HepG2 (cell line): ENCODE data around the gene ZFAND2B. TPM values are rescaled to one million over a fixed set of nuclear protein-coding genes. Genes with fewer than 3 reads are reported as not detected.
A peak's percentile ranks its signal among the peaks of the same experiment; 100 is the strongest.

Source experiments
- AGO2 ChIP-seq: fragments of 200-400 bp; formaldehyde crosslinking; optimal IDR thresholded peaks from 2 replicates; pipeline ENCODE3; 2017; ENCODE audit warnings: mild to moderate bottlenecking, low read depth, low read length, moderate library complexity
- AKAP8 ChIP-seq: sonication (generic); formaldehyde crosslinking; IDR thresholded peaks from 2 replicates; pipeline ENCODE4 v1.5.1; 2020; ENCODE audit warnings: mild to moderate bottlenecking, missing genetic modification reagents
- ATAD3A ChIP-seq: sonication (generic); formaldehyde crosslinking; IDR thresholded peaks from 2 replicates; pipeline ENCODE4 v1.4.0; 2020; ENCODE audit warnings: missing genetic modification reagents
- ATF1 ChIP-seq: IDR thresholded peaks from 2 replicates; pipeline ENCODE4 v1.6.1; 2016; ENCODE audit warnings: mild to moderate bottlenecking, control low read depth
- CAMTA2 ChIP-seq: sonication (generic); formaldehyde crosslinking; IDR thresholded peaks from 2 replicates; pipeline ENCODE4 v1.4.0; 2020; ENCODE audit warnings: mild to moderate bottlenecking, missing genetic modification reagents, borderline replicate concordance
- CENPT ChIP-seq: sonication (generic); formaldehyde crosslinking; IDR thresholded peaks from 2 replicates; pipeline ENCODE4 v1.8.0; 2022; ENCODE audit warnings: low read depth, mild to moderate bottlenecking, moderate library complexity, missing genetic modification reagents
- KDM6A ChIP-seq: IDR thresholded peaks from 2 replicates; pipeline ENCODE4 v1.6.1; 2016; ENCODE audit warnings: low read depth
- NCOA2 ChIP-seq: sonication (generic); formaldehyde crosslinking; IDR thresholded peaks from 2 replicates; pipeline ENCODE4 v1.8.0; 2022; ENCODE audit warnings: inconsistent platforms
- NR3C1 ChIP-seq: sonication (generic); formaldehyde crosslinking; IDR thresholded peaks from 2 replicates; pipeline ENCODE4 v1.4.0; 2020; ENCODE audit warnings: missing genetic modification reagents
- PRPF4 ChIP-seq: fragments of 200-400 bp; formaldehyde crosslinking; IDR thresholded peaks from 2 replicates; pipeline ENCODE4 v1.6.1; 2016; ENCODE audit warnings: low read length, low read depth; ENCODE audit not compliant: poor library complexity, severe bottlenecking
- TFAP4 ChIP-seq: sonication (generic); IDR thresholded peaks from 2 replicates; pipeline ENCODE4 v1.6.1; 2016; ENCODE audit warnings: low read depth, borderline replicate concordance
- ZNF441 ChIP-seq: sonication (generic); formaldehyde crosslinking; IDR thresholded peaks from 2 replicates; pipeline ENCODE4 v1.7.0; 2021; ENCODE audit warnings: missing genetic modification reagents, borderline replicate concordance
- ZNF530 ChIP-seq: sonication (generic); formaldehyde crosslinking; IDR thresholded peaks from 2 replicates; pipeline ENCODE4 v1.5.0; 2020; ENCODE audit warnings: low read depth, mild to moderate bottlenecking, missing genetic modification reagents
- ZNF546 ChIP-seq: sonication (generic); formaldehyde crosslinking; conservative IDR thresholded peaks from 2 replicates; pipeline ENCODE4 v1.8.1; 2023; ENCODE audit warnings: mild to moderate bottlenecking, missing genetic modification reagents
- ZNF619 ChIP-seq: sonication (generic); formaldehyde crosslinking; IDR thresholded peaks from 2 replicates; pipeline ENCODE4 v1.4.0; 2020; ENCODE audit warnings: mild to moderate bottlenecking, missing genetic modification reagents
- ZNF674 ChIP-seq: sonication (generic); formaldehyde crosslinking; IDR thresholded peaks from 2 replicates; pipeline ENCODE4 v1.5.0; 2020; ENCODE audit warnings: low read depth, mild to moderate bottlenecking, missing genetic modification reagents
- ZNF678 ChIP-seq: sonication (generic); formaldehyde crosslinking; IDR thresholded peaks from 2 replicates; pipeline ENCODE4 v1.4.0; 2020; ENCODE audit warnings: mild to moderate bottlenecking, missing genetic modification reagents
- ZNF790 ChIP-seq: sonication (generic); formaldehyde crosslinking; IDR thresholded peaks from 2 replicates; pipeline ENCODE4 v1.8.0; 2022; ENCODE audit warnings: missing genetic modification reagents, mild to moderate bottlenecking, borderline replicate concordance
- polyA plus RNA-seq, 8 experiments: library from polyadenylated mRNA; depleted of rRNA in 3 of 8; stranded (reverse) in 7 of 8; unstranded in 1 of 8; fragments of >200 nt; fragmentation: Illumina TruSeq in 4 of 8; extraction: Trizol in 4 of 8; gene quantifications; 2 replicates each; pipeline versions ENCODE4 v1.2.1 to v1.2.3, GENCODE V29; 2011 to 2016; ENCODE audit warnings: low read depth in 4 of 8, missing spikeins in 1 of 8, mixed read lengths in 1 of 8; ENCODE audit not compliant: insufficient read depth in 1 of 8
- total RNA-seq, 5 experiments: library from RNA; depleted of rRNA; stranded (reverse); fragments of >200 nt; fragmentation: Illumina TruSeq; extraction: Trizol; gene quantifications; 2 replicates each; pipeline ENCODE4 v1.2.3, GENCODE V29; 2016; ENCODE audit warnings: low read depth in 1 of 5
- TF ChIP-seq, protein P1 (sequence below): sonication (generic); formaldehyde crosslinking; IDR thresholded peaks from 2 replicates; pipeline ENCODE4 v1.5.1; 2020; ENCODE audit warnings: missing genetic modification reagents, mild to moderate bottlenecking, borderline replicate concordance
- TF ChIP-seq, protein P2 (sequence below): sonication (generic); formaldehyde crosslinking; IDR thresholded peaks from 2 replicates; pipeline ENCODE4 v1.5.1; 2020; ENCODE audit warnings: missing genetic modification reagents, mild to moderate bottlenecking, borderline replicate concordance
- TF ChIP-seq, protein P3 (sequence below): sonication (generic); formaldehyde crosslinking; IDR thresholded peaks from 2 replicates; pipeline ENCODE4 v1.5.1; 2020; ENCODE audit warnings: missing genetic modification reagents, mild to moderate bottlenecking, borderline replicate concordance
- TF ChIP-seq, protein P4 (sequence below), 2 experiments: sonication (generic) in 1 of 2; formaldehyde crosslinking in 1 of 2; IDR thresholded peaks; 2 replicates each; pipeline versions ENCODE4 v1.5.1 to v1.6.1; 2011 to 2020; ENCODE audit warnings: borderline replicate concordance in 1 of 2, low read depth in 1 of 2, low read length in 1 of 2, mild to moderate bottlenecking in 1 of 2, missing genetic modification reagents in 1 of 2, moderate library complexity in 1 of 2

ZFAND2B gene
- total and polyA plus RNA-seq, 2 of the 13 experiments (the other 11 are each of a cell fraction or from before 2014, with no cell fraction given), result 53.3 to 115 TPM

DNA sequence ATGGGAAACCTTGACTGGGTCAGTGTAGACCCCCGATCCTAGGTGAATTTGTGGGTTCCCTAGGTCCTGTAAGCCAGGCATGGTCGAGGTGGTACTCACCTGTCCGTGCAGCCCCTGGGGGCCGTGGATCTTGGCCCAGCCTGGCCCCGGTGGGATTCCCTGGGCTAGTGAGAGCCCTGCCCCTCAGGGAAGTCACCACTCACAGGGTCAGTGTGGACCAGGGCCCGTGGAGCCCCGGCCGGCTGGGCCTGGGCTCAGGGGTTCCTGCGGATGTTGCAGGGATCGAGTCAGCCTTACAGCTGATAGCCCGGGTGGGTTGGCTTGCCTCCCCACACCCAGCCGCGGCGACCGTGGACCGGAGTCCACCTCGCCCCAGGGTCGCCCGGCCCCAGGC, 22.3 kb downstream of the ZFAND2B start (continued):
- TF ChIP-seq, protein P1, sequence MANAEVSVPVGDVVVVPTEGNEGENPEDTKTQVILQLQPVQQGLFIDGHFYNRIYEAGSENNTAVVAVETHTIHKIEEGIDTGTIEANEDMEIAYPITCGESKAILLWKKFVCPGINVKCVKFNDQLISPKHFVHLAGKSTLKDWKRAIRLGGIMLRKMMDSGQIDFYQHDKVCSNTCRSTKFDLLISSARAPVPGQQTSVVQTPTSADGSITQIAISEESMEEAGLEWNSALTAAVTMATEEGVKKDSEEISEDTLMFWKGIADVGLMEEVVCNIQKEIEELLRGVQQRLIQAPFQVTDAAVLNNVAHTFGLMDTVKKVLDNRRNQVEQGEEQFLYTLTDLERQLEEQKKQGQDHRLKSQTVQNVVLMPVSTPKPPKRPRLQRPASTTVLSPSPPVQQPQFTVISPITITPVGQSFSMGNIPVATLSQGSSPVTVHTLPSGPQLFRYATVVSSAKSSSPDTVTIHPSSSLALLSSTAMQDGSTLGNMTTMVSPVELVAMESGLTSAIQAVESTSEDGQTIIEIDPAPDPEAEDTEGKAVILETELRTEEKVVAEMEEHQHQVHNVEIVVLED (CRISPR knock-in tag), result no peak
- no peak for TF ChIP-seq NCOA2 (CRISPR knock-in tag)
- no peak for TF ChIP-seq KDM6A (CRISPR knock-in tag)
- TF ChIP-seq ZNF546 (CRISPR knock-in tag), result no peak
- no peak for TF ChIP-seq CENPT (CRISPR knock-in tag)
- TF ChIP-seq ZNF441 (CRISPR knock-in tag), result no peak
- no peak for TF ChIP-seq ATF1 (CRISPR knock-in tag)
- TF ChIP-seq TFAP4, result peak; percentile 63; the same call in 1 of the 2 replicates
- TF ChIP-seq AKAP8, result no peak
- TF ChIP-seq ZNF674 (CRISPR knock-in tag), result no peak
- TF ChIP-seq ZNF619 (CRISPR knock-in tag), result no peak
- TF ChIP-seq, protein P2, sequence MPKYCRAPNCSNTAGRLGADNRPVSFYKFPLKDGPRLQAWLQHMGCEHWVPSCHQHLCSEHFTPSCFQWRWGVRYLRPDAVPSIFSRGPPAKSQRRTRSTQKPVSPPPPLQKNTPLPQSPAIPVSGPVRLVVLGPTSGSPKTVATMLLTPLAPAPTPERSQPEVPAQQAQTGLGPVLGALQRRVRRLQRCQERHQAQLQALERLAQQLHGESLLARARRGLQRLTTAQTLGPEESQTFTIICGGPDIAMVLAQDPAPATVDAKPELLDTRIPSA, result 0 out of 2 replicates have a peak, but pooled peaks have one; percentile 23
- TF ChIP-seq ZNF790 (CRISPR knock-in tag), result no peak
- TF ChIP-seq, protein P3, sequence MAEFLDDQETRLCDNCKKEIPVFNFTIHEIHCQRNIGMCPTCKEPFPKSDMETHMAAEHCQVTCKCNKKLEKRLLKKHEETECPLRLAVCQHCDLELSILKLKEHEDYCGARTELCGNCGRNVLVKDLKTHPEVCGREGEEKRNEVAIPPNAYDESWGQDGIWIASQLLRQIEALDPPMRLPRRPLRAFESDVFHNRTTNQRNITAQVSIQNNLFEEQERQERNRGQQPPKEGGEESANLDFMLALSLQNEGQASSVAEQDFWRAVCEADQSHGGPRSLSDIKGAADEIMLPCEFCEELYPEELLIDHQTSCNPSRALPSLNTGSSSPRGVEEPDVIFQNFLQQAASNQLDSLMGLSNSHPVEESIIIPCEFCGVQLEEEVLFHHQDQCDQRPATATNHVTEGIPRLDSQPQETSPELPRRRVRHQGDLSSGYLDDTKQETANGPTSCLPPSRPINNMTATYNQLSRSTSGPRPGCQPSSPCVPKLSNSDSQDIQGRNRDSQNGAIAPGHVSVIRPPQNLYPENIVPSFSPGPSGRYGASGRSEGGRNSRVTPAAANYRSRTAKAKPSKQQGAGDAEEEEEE (CRISPR knock-in tag), result 0 out of 2 replicates have a peak, but pooled peaks have one; percentile 23
- TF ChIP-seq PRPF4, result no peak
- peak; percentile 67; the same call in 1 of the 2 replicates for TF ChIP-seq ZNF678 (CRISPR knock-in tag)
- TF ChIP-seq NR3C1, result no peak
- TF ChIP-seq, protein P4, sequence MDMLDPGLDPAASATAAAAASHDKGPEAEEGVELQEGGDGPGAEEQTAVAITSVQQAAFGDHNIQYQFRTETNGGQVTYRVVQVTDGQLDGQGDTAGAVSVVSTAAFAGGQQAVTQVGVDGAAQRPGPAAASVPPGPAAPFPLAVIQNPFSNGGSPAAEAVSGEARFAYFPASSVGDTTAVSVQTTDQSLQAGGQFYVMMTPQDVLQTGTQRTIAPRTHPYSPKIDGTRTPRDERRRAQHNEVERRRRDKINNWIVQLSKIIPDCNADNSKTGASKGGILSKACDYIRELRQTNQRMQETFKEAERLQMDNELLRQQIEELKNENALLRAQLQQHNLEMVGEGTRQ (IDR thresholded peaks at IDR 0.05; ENCODE audit: low read depth, low read length), result no peak
- TF ChIP-seq, protein P4 (CRISPR knock-in tag; IDR thresholded peaks at IDR 0.05; ENCODE audit: borderline replicate concordance), result peak; percentile 13; the same call in 1 of the 2 replicates
- TF ChIP-seq ZNF530 (CRISPR knock-in tag), result no peak
- peak; percentile 72; the same call in 1 of the 2 replicates for TF ChIP-seq ATAD3A (CRISPR knock-in tag)
- peak; percentile 13 for TF ChIP-seq AGO2
- no peak for TF ChIP-seq CAMTA2 (CRISPR knock-in tag)
